Osteoblast (primary cell): ENCODE data around the gene RAPSN. TPM values are rescaled to one million over a fixed set of nuclear protein-coding genes. Genes with fewer than 3 reads are reported as not detected.

Experiments used
- DNase-seq: peaks from one replicate; pipeline ENCODE4 v3.0.0; 2011; ENCODE audit warnings: low spot score, mixed read lengths; ENCODE audit not compliant: insufficient read length; ENCODE audit errors: missing footprints
- H2AFZ ChIP-seq: 2 replicates; pipeline ENCODE4 v1.6.0; 2011; ENCODE audit warnings: mild to moderate bottlenecking, low read length
- H3K27ac ChIP-seq: 2 replicates; pipeline ENCODE4 v1.5.1; 2011; ENCODE audit warnings: mild to moderate bottlenecking, low read depth, low read length, moderate library complexity
- H3K27me3 ChIP-seq: 2 replicates; pipeline ENCODE4 v1.6.0; 2012; ENCODE audit warnings: mild to moderate bottlenecking, control low read depth, inconsistent platforms, low read length, moderate library complexity; ENCODE audit not compliant: insufficient read depth
- H3K36me3 ChIP-seq: 2 replicates; pipeline ENCODE4 v1.5.1; 2011; ENCODE audit warnings: mild to moderate bottlenecking, low read length, control low read depth, moderate library complexity; ENCODE audit not compliant: insufficient read depth
- H3K4me1 ChIP-seq: 2 replicates; pipeline ENCODE4 v1.5.1; 2011; ENCODE audit warnings: mild to moderate bottlenecking, low read length, control low read depth, moderate library complexity; ENCODE audit not compliant: insufficient read depth
- H3K4me2 ChIP-seq: 2 replicates; pipeline ENCODE4 v1.6.0; 2011; ENCODE audit warnings: mild to moderate bottlenecking, low read length; ENCODE audit not compliant: insufficient read depth
- H3K4me3 ChIP-seq: fragments of 200-600 bp; sonication (generic); 3 replicates; pipeline ENCODE4 v1.5.1; 2012; ENCODE audit warnings: mild to moderate bottlenecking, low read length, inconsistent platforms; ENCODE audit not compliant: insufficient read depth
- H3K79me2 ChIP-seq: 2 replicates; pipeline ENCODE4 v1.6.0; 2012; ENCODE audit warnings: mild to moderate bottlenecking, low read length, control low read depth, inconsistent platforms; ENCODE audit not compliant: insufficient read depth
- H3K9me3 ChIP-seq: 2 replicates; pipeline ENCODE4 v1.5.1; 2011; ENCODE audit warnings: low read depth, low read length, control low read depth
- H4K20me1 ChIP-seq: 2 replicates; pipeline ENCODE4 v1.6.0; 2012; ENCODE audit warnings: mild to moderate bottlenecking, low read length, control low read depth; ENCODE audit not compliant: insufficient read depth
- total RNA-seq: library from RNA; depleted of rRNA; stranded (reverse); fragments of >200 nt; gene quantifications from 2 replicates; pipeline ENCODE4 v1.2.3, GENCODE V29; 2012
- TF ChIP-seq, protein P1 (sequence below): IDR thresholded peaks from 2 replicates; pipeline ENCODE4 v1.5.1; 2011; ENCODE audit warnings: mild to moderate bottlenecking, low read depth, low read length, moderate library complexity; ENCODE audit errors: extremely low read depth

RAPSN gene
- total RNA-seq, 1 donor: 0.36 TPM

DNA sequence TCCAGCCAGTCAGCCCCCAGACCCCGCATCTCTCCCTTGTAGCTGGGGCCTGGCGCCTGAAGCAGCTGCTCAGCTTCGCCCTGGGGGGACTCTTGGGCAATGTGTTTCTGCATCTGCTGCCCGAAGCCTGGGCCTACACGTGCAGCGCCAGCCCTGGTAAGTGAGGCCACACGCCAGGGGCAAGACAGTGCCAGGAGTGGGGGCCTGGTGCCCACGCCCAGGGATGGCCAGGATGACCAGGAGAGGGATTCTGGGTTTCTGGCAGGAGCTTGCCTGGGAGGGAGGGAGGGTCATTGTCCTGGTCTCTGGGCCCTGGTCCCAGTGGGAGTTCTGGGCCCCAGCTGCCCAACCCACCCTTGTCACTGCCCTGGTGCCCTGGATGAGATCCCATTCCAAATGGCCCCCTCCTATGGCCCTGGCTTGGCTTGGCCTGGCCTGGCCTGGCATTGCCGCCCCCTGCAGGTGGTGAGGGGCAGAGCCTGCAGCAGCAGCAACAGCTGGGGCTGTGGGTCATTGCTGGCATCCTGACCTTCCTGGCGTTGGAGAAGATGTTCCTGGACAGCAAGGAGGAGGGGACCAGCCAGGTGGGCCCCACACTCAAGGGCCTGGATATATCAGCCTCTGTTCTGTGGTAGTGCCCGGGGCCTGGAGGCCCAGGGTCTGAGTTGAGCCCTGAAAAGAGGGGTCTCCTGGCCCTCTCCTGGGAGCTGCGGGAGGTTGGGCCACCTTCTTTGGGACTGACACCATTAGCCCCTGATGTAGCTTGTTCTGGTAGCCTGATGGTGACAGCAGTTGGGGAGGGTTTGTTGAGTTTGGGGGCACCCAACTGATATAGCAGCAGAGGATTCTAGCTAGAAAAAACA, 36.8 kb downstream of the RAPSN start:
- no peak overlapping the region for H3K4me3 ChIP-seq
- TF ChIP-seq, protein P1, sequence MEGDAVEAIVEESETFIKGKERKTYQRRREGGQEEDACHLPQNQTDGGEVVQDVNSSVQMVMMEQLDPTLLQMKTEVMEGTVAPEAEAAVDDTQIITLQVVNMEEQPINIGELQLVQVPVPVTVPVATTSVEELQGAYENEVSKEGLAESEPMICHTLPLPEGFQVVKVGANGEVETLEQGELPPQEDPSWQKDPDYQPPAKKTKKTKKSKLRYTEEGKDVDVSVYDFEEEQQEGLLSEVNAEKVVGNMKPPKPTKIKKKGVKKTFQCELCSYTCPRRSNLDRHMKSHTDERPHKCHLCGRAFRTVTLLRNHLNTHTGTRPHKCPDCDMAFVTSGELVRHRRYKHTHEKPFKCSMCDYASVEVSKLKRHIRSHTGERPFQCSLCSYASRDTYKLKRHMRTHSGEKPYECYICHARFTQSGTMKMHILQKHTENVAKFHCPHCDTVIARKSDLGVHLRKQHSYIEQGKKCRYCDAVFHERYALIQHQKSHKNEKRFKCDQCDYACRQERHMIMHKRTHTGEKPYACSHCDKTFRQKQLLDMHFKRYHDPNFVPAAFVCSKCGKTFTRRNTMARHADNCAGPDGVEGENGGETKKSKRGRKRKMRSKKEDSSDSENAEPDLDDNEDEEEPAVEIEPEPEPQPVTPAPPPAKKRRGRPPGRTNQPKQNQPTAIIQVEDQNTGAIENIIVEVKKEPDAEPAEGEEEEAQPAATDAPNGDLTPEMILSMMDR: peak; percentile 73
- peaks cover 30% of the 10 kb centered on the region for H4K20me1 ChIP-seq
- no peak overlapping the region for H3K27ac ChIP-seq
- H3K79me2 ChIP-seq: peaks cover 41% of the 10 kb centered on the region
- H3K27me3 ChIP-seq: no peaks in the 10 kb centered on the region
- H3K36me3 ChIP-seq: peaks cover 42% of the 10 kb centered on the region
- no peak overlapping the region for H2AFZ ChIP-seq
- no peaks in the 10 kb centered on the region for H3K9me3 ChIP-seq
- peaks cover 62% of the 10 kb centered on the region for H3K4me1 ChIP-seq
- DNase-seq: peak; percentile 97
- H3K4me2 ChIP-seq: no peak overlapping the region

DNA sequence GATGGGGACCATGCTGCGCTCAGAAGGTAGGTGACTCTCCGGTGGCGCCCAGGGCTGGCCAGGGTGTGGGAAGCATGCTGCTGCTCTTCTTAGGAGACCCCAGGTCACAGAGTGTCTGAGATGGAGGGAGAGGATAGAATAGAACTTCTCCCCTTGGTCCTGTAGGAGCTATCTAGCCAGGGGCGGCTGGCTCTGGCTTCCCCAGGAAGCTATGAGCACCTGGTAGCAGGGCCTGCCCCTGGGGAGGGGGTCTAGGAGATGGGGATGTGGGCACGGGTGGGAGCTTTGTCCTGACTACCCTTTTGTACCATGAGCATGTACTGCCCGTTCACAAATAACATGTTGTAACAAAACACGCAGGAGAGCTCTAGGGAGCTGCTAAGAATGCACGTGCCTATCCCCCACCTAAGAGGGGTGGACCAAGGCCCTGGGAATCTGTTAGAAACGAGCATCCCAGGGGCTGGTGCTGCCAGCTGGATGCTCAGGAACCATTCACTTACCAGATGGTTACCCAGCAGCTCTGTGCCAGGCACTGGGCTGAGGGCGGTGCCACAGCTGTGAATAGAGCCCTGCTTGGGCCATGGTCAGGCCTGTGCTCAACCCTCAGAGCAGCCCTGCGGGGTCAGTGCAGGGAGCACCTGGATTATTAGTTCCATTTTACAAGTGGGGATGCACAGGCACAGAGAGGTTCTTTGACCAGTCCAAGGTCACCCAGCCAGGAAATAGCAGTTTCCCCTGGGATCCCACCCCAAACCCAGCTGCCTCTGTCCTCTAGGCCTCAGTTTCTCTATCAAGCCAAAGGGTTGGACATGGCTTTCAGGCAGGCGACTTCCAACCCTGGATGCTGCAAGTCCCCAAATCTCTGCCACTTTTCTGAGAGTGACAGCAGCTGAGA, 38.3 kb downstream of the RAPSN start:
- Histone ChIP-seq H3K27me3 (no peaks in the 10 kb centered on the region), H3K36me3 (peaks cover 37% of the 10 kb centered on the region), H3K9me3 (no peaks in the 10 kb centered on the region), H2AFZ (no peak overlapping the region), H3K79me2 (peaks cover 41% of the 10 kb centered on the region), H3K4me1 (peaks cover 51% of the 10 kb centered on the region), H3K4me2 (peak overlapping the region; percentile 100), H3K27ac (no peak overlapping the region), H3K4me3 (peak overlapping the region; percentile 99), H4K20me1 (peaks cover 30% of the 10 kb centered on the region)
- TF ChIP-seq, protein P1: no peak
- peak; percentile 69 for DNase-seq

DNA sequence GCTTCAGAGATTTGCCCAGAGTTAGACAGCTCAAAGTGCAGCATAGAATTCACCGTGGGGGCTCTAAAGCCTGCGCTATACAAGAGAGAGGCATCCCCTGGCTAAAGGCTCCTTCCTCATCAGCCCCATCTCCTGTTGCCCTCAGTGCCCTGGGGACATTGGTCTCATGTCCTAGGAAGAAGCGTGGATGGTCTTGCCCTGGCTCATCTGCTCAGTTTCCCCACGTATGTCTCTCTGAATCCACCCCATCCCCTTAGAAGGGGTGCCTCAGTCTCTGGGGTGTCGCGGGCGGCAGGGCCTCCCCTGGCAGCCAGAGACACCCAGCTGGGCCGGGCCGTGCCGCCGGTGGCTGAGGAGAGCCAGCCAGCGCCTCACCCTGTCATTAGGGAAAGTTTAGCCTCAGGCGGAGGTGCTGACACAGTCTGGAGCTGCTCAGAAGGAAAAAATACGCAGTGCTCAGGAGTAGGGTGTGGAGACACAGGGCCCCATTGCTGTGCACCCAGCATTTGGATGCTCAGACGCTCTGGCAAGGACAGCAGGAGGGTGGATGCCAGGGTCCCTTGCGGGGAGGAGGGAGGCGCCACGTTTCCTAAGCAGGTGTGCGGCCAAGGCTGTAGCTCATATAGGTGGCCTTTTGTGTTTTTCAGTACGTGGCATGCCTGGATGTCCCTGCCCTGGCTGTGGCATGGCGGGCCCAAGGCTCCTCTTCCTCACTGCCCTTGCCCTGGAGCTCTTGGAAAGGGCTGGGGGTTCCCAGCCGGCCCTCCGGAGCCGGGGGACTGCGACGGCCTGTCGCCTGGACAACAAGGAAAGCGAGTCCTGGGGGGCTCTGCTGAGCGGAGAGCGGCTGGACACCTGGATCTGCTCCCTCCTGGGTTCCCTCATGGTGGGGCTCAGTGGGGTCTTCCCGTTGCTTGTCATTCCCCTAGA, 39.2 kb downstream of the RAPSN start:
- peaks cover 37% of the 10 kb centered on the region for H3K79me2 ChIP-seq

More for the DNA sequence above, 39.2 kb downstream of the RAPSN start:
- DNase-seq: peak; percentile 89
- Histone ChIP-seq H2AFZ (no peak overlapping the region), H3K27ac (peak overlapping the region; percentile 98), H3K27me3 (no peaks in the 10 kb centered on the region), H3K4me1 (peaks cover 47% of the 10 kb centered on the region), H4K20me1 (peaks cover 30% of the 10 kb centered on the region), H3K4me3 (peak overlapping the region; percentile 99), H3K36me3 (peaks cover 30% of the 10 kb centered on the region), H3K4me2 (peak overlapping the region; percentile 100), H3K9me3 (no peaks in the 10 kb centered on the region)
- TF ChIP-seq, protein P1: no peak
